Peyer's patch (tissue), 4 donors: ENCODE results near the gene SERINC5. TPM values are rescaled to one million over a fixed set of nuclear protein-coding genes. Genes with fewer than 3 reads are reported as not detected.

Experiments used
- DNase-seq, 3 donors: peaks; one replicate each; pipeline ENCODE4 v3.0.0-alpha.2; 2017 to 2019
- H3K27ac ChIP-seq, 4 donors: fragments of 200-600 bp; sonication (generic); one replicate each; pipeline ENCODE4 v1.5.1; 2016 to 2019
- H3K27me3 ChIP-seq, 2 donors: fragments of 200-600 bp; sonication (generic); one replicate each; pipeline ENCODE4 v1.5.1; 2019
- H3K36me3 ChIP-seq, 3 donors: fragments of 200-600 bp; sonication (generic); one replicate each; pipeline ENCODE4 v1.5.1; 2016 to 2019
- H3K4me1 ChIP-seq, 4 donors: fragments of 200-600 bp; sonication (generic); one replicate each; pipeline ENCODE4 v1.5.1; 2016 to 2019
- H3K4me3 ChIP-seq, 4 donors: fragments of 200-600 bp; sonication (generic); 1 replicate in 3 of 4; 2 replicates in 1 of 4; pipeline ENCODE4 v1.5.1; 2016 to 2019; ENCODE audit warnings: mild to moderate bottlenecking in 1 of 4
- H3K9me3 ChIP-seq, 4 donors: fragments of 200-600 bp; sonication (generic); one replicate each; pipeline ENCODE4 v1.5.1; 2016 to 2019; ENCODE audit warnings: mild to moderate bottlenecking in 1 of 4
- POLR2A ChIP-seq, 2 donors: fragments of 450-650 bp; IDR thresholded peaks; one replicate each; pipeline ENCODE4 v1.5.1; 2017; ENCODE audit warnings: antibody characterized with exemption in 2 of 2, mild to moderate bottlenecking in 2 of 2, moderate library complexity in 2 of 2
- total RNA-seq, 4 donors: library from RNA; depleted of rRNA; stranded (reverse); fragments of >200 nt; gene quantifications; one replicate each; pipeline ENCODE4 v1.1.0, GENCODE V29; 2016
- TF ChIP-seq, protein P1 (sequence below), 6 experiments: fragments of 450-650 bp in 4 of 6; fragments of 200-600 bp in 2 of 6; sonication (generic) in 1 of 6; IDR thresholded peaks; one replicate each; pipeline ENCODE4 v1.5.1; 2017 to 2019; ENCODE audit warnings: antibody characterized with exemption in 6 of 6, mild to moderate bottlenecking in 3 of 6, moderate library complexity in 1 of 6

SERINC5 gene
- total RNA-seq, 4 donors from 2014 or later, result 22.3 to 40.9 (median 30.3) TPM

GRCh38 chr5:80072103-80073073 lies 183.5 kb downstream of the SERINC5 start:
- Histone ChIP-seq H3K4me1 (no peaks in the 10 kb centered on the region), H3K27ac (no peak overlapping the region), H3K36me3 (no peaks in the 10 kb centered on the region), H3K4me3 (no peak overlapping the region), H3K9me3 (no peaks in the 10 kb centered on the region), H3K27me3 (no peaks in the 10 kb centered on the region)
- TF ChIP-seq, protein P1, sequence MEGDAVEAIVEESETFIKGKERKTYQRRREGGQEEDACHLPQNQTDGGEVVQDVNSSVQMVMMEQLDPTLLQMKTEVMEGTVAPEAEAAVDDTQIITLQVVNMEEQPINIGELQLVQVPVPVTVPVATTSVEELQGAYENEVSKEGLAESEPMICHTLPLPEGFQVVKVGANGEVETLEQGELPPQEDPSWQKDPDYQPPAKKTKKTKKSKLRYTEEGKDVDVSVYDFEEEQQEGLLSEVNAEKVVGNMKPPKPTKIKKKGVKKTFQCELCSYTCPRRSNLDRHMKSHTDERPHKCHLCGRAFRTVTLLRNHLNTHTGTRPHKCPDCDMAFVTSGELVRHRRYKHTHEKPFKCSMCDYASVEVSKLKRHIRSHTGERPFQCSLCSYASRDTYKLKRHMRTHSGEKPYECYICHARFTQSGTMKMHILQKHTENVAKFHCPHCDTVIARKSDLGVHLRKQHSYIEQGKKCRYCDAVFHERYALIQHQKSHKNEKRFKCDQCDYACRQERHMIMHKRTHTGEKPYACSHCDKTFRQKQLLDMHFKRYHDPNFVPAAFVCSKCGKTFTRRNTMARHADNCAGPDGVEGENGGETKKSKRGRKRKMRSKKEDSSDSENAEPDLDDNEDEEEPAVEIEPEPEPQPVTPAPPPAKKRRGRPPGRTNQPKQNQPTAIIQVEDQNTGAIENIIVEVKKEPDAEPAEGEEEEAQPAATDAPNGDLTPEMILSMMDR (IDR thresholded peaks at IDR 0.05), result no peak
- TF ChIP-seq POLR2A (IDR thresholded peaks at IDR 0.05), result no peak
- no peak for DNase-seq

GRCh38 chr5:80071510-80072021 lies 184.3 kb downstream of the SERINC5 start:
- H3K4me1 ChIP-seq, result no peaks in the 10 kb centered on the region

DNA sequence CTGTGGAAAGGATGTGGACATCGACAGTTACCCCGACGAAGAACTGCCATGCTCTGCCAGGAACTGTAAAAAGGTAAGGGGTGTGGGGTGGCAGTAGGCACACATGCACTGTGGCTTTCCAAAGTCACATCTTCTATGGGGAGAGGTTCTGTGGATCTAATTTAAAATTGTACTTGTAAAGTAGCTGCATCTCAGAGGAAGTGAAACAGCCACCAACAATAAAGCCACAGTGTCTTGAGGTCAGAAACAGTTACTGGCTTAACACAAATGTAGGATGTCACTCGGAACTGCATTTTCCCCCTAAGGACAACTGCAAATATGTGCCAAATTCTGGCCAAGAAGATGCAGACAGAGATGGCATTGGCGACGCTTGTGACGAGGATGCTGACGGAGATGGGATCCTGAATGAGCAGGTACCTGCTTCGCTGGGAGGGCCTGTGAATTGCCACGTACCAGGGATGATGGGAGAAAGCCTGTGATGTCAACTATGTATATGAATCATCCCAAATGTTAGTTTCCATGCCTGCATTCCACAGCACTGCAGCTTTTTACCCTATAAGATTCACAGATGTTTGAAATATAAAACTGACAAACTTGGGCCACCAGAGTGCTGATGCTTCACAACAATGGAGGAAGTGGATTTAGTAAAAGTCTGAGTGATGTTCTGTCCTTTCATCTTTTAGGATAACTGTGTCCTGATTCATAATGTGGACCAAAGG lies 185.4 kb downstream of the SERINC5 start:
- Histone ChIP-seq H3K9me3 (no peaks in the 10 kb centered on the region), H3K4me1 (no peaks in the 10 kb centered on the region), H3K27ac (no peak overlapping the region), H3K36me3 (no peaks in the 10 kb centered on the region), H3K27me3 (no peaks in the 10 kb centered on the region), H3K4me3 (no peak overlapping the region)
- no peak for TF ChIP-seq POLR2A (IDR thresholded peaks at IDR 0.05)
- TF ChIP-seq, protein P1 (IDR thresholded peaks at IDR 0.05), result no peak
- DNase-seq, result no peak

More at GRCh38 chr5:80071510-80072021, 184.3 kb downstream of the SERINC5 start:
- no peak for DNase-seq
- no peak overlapping the region for H3K27ac ChIP-seq
- no peaks in the 10 kb centered on the region for H3K36me3 ChIP-seq
- TF ChIP-seq, protein P1 (IDR thresholded peaks at IDR 0.05), result no peak
- no peak for TF ChIP-seq POLR2A (IDR thresholded peaks at IDR 0.05)
- no peak overlapping the region for H3K4me3 ChIP-seq
- H3K9me3 ChIP-seq, result no peaks in the 10 kb centered on the region
- no peaks in the 10 kb centered on the region for H3K27me3 ChIP-seq

GRCh38 chr5:80069918-80070318 lies 185.9 kb downstream of the SERINC5 start:
- Histone ChIP-seq H3K27me3 (no peaks in the 10 kb centered on the region), H3K9me3 (no peaks in the 10 kb centered on the region), H3K4me3 (no peak overlapping the region), H3K4me1 (no peaks in the 10 kb centered on the region), H3K27ac (no peak overlapping the region), H3K36me3 (no peaks in the 10 kb centered on the region)
- no peak for DNase-seq
- TF ChIP-seq, protein P1 (IDR thresholded peaks at IDR 0.05), result no peak

GRCh38 chr5:80069251-80069800 lies 186.5 kb downstream of the SERINC5 start:
- H3K27me3 ChIP-seq, result no peaks in the 10 kb centered on the region
- H3K27ac ChIP-seq, result no peak overlapping the region
- no peaks in the 10 kb centered on the region for H3K36me3 ChIP-seq
- no peak overlapping the region for H3K4me3 ChIP-seq
- no peak for TF ChIP-seq POLR2A (IDR thresholded peaks at IDR 0.05)
- TF ChIP-seq, protein P1 (IDR thresholded peaks at IDR 0.05), result no peak
- DNase-seq, result no peak
- no peaks in the 10 kb centered on the region for H3K4me1 ChIP-seq
- no peaks in the 10 kb centered on the region for H3K9me3 ChIP-seq
